Measurements from ENCODE around the gene IL2RA. TPM values are rescaled to one million over a fixed set of nuclear protein-coding genes. Genes with fewer than 3 reads are reported as not detected.
"Not testable (repeated sequence)": the region's sequence is repeated elsewhere in the genome, so short reads cannot be mapped to it uniquely, and the experiment has no call there.

IL2RA gene
- total RNA-seq, 1 donor = not detected

DNA sequence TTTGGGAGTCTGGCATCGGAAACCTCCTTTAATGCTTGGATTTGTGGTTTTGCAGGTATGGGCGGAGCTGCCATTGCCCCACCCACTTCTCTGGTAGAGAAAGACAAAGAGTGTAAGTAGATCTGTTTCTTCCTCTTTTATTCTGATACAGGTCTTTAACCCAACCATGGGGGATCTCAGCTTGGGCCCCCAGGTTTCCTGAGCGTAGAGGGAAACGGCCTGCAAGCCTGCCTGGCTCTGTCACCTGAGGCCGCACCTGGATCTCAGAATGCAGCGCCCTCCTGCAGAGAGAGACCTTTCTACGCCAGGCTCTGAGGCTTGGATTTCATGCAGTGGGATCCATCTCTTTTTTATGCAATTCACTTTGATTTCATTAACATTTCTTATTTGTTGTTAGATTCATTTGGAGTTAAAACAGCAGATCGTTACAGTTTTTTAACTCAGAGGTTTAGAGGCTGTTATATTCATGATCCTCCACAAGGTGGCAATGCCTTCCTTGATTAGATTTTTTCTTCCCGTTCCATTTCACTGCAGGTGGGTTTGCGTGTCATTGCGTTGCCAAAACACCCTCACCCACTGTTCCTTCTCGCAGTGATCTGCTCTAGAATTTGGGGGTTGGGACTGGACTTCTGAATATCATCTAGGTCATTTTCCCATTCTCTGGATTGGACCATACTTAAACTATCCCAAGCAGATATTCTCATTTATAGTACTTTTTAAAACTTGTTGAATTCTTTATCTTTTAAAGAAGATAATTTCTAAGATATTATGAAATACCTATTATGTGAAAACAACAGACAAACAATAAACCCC is 46.7 kb upstream of the IL2RA start:
- H3K36me3 ChIP-seq (ENCODE audit: insufficient read depth, low read length) = peaks cover 69% of the 10 kb centered on the region

DNA sequence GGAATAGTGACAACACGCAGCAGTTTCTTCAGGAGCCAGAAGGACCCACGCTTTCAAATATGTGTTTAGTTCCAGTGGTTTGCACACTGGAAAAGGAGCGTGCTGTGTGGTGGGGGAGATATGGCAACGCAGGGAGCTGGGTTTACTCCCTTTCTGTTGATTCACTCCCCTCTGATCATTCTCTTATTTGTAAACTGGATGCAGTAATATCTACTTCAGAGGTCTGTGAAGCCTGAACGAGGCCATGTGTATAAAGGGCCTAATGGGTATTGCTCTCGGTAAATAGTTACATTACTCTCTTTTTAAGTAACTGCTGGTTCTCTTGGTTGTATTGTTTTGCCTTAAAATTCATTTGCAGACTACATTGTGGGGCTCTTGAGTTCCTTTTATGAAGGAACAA is 45.9 kb upstream of the IL2RA start:
- Histone ChIP-seq H3K36me3 (ENCODE audit: insufficient read depth, low read length) (peaks cover 69% of the 10 kb centered on the region), H3K9me3 (ENCODE audit: low read depth, low read length) (no peaks in the 10 kb centered on the region), H4K20me1 (ENCODE audit: insufficient read depth, low read length) (peaks cover 8% of the 10 kb centered on the region), H3K4me2 (ENCODE audit: insufficient read depth, low read length) (no peak overlapping the region), H3K27me3 (ENCODE audit: insufficient read depth, low read length) (no peaks in the 10 kb centered on the region), H3K79me2 (ENCODE audit: insufficient read depth, low read length) (peaks cover 17% of the 10 kb centered on the region), H3K4me1 (ENCODE audit: insufficient read depth, low read length) (no peaks in the 10 kb centered on the region), H3K4me3 (ENCODE audit: insufficient read depth, low read length) (no peak overlapping the region), H3K27ac (ENCODE audit: low read depth, low read length) (no peak overlapping the region), H2AFZ (ENCODE audit: low read length) (no peak overlapping the region)
- TF ChIP-seq, protein P1, sequence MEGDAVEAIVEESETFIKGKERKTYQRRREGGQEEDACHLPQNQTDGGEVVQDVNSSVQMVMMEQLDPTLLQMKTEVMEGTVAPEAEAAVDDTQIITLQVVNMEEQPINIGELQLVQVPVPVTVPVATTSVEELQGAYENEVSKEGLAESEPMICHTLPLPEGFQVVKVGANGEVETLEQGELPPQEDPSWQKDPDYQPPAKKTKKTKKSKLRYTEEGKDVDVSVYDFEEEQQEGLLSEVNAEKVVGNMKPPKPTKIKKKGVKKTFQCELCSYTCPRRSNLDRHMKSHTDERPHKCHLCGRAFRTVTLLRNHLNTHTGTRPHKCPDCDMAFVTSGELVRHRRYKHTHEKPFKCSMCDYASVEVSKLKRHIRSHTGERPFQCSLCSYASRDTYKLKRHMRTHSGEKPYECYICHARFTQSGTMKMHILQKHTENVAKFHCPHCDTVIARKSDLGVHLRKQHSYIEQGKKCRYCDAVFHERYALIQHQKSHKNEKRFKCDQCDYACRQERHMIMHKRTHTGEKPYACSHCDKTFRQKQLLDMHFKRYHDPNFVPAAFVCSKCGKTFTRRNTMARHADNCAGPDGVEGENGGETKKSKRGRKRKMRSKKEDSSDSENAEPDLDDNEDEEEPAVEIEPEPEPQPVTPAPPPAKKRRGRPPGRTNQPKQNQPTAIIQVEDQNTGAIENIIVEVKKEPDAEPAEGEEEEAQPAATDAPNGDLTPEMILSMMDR (IDR thresholded peaks at IDR 0.05; ENCODE audit: extremely low read depth, low read depth, low read length) = no peak
- no peak for DNase-seq (ENCODE audit: insufficient read length, low spot score, missing footprints)

More for the DNA sequence above, 46.7 kb upstream of the IL2RA start:
- H3K79me2 ChIP-seq (ENCODE audit: insufficient read depth, low read length) = peaks cover 13% of the 10 kb centered on the region
- H3K4me3 ChIP-seq (ENCODE audit: insufficient read depth, low read length) = no peak overlapping the region
- no peaks in the 10 kb centered on the region for H3K4me1 ChIP-seq (ENCODE audit: insufficient read depth, low read length)
- peaks cover 8% of the 10 kb centered on the region for H4K20me1 ChIP-seq (ENCODE audit: insufficient read depth, low read length)
- TF ChIP-seq, protein P1 (IDR thresholded peaks at IDR 0.05; ENCODE audit: extremely low read depth, low read depth, low read length) = peak; percentile 66
- H3K27ac ChIP-seq (ENCODE audit: low read depth, low read length) = no peak overlapping the region
- no peaks in the 10 kb centered on the region for H3K27me3 ChIP-seq (ENCODE audit: insufficient read depth, low read length)
- no peak overlapping the region for H2AFZ ChIP-seq (ENCODE audit: low read length)
- no peak overlapping the region for H3K4me2 ChIP-seq (ENCODE audit: insufficient read depth, low read length)
- DNase-seq (ENCODE audit: insufficient read length, low spot score, missing footprints) = peak; percentile 68
- no peaks in the 10 kb centered on the region for H3K9me3 ChIP-seq (ENCODE audit: low read depth, low read length)

DNA sequence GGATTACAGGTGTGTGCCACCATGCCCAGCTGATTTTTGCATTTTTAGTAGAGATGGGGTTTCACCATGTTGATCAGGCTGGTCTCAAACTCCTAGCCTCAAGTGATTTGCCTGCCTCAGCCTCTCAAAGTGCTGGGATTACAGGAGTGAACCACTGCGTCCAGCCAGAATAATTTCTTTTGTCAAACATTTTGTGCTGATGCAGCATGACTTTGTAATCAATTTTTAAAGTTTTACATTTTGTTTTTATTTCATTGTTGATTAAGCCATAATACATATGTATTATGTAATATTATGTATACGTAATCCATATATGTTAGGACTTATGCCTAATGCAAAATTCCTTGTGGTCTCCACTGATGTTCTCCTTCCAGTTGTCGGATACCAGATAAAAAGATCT is 45.4 kb upstream of the IL2RA start:
- not testable (repeated sequence) for H3K4me1 ChIP-seq (ENCODE audit: insufficient read depth, low read length); H3K27ac ChIP-seq (ENCODE audit: low read depth, low read length); H4K20me1 ChIP-seq (ENCODE audit: insufficient read depth, low read length); DNase-seq (ENCODE audit: insufficient read length, low spot score, missing footprints); H3K4me3 ChIP-seq (ENCODE audit: insufficient read depth, low read length); H2AFZ ChIP-seq (ENCODE audit: low read length); H3K4me2 ChIP-seq (ENCODE audit: insufficient read depth, low read length); H3K9me3 ChIP-seq (ENCODE audit: low read depth, low read length); H3K27me3 ChIP-seq (ENCODE audit: insufficient read depth, low read length)
- Histone ChIP-seq H3K36me3 (ENCODE audit: insufficient read depth, low read length) (peaks cover 69% of the 10 kb centered on the region), H3K79me2 (ENCODE audit: insufficient read depth, low read length) (peaks cover 18% of the 10 kb centered on the region)

DNA sequence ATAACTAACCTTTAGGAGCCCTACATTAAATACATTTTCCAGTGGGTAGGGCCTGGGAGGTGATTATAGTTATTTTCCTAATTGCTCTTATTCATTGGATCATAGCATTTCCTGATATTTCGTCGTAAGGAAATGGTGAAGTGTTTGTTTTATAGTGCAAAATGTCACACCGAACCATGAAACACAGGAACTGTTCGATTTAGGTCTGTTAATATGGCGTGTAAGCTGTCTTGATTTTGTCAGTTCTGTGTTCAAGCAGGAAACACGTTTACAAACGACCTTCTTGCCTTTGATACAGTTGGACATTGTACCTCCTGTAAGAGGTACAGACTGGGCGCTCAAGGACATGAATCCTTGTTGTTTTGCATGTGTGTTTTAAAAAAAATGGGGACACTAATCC is 41.4 kb upstream of the IL2RA start:
- H4K20me1 ChIP-seq (ENCODE audit: insufficient read depth, low read length) = peaks cover 6% of the 10 kb centered on the region
- H3K4me1 ChIP-seq (ENCODE audit: insufficient read depth, low read length) = no peaks in the 10 kb centered on the region
- H3K79me2 ChIP-seq (ENCODE audit: insufficient read depth, low read length) = peaks cover 41% of the 10 kb centered on the region
- H3K36me3 ChIP-seq (ENCODE audit: insufficient read depth, low read length) = peaks cover 56% of the 10 kb centered on the region
- no peak overlapping the region for H3K27ac ChIP-seq (ENCODE audit: low read depth, low read length)
- TF ChIP-seq, protein P1 (IDR thresholded peaks at IDR 0.05; ENCODE audit: extremely low read depth, low read depth, low read length) = no peak
- no peaks in the 10 kb centered on the region for H3K9me3 ChIP-seq (ENCODE audit: low read depth, low read length)
- no peak overlapping the region for H3K4me3 ChIP-seq (ENCODE audit: insufficient read depth, low read length)
- DNase-seq (ENCODE audit: insufficient read length, low spot score, missing footprints) = no peak
- no peaks in the 10 kb centered on the region for H3K27me3 ChIP-seq (ENCODE audit: insufficient read depth, low read length)
- H3K4me2 ChIP-seq (ENCODE audit: insufficient read depth, low read length) = no peak overlapping the region
- H2AFZ ChIP-seq (ENCODE audit: low read length) = no peak overlapping the region
